ENCODE results near the gene PADI1. TPM values are rescaled to one million over a fixed set of nuclear protein-coding genes. Genes with fewer than 3 reads are reported as not detected.

The PADI1 gene
- total RNA-seq, 1 donor from 2014 or later = 40.0 TPM

DNA sequence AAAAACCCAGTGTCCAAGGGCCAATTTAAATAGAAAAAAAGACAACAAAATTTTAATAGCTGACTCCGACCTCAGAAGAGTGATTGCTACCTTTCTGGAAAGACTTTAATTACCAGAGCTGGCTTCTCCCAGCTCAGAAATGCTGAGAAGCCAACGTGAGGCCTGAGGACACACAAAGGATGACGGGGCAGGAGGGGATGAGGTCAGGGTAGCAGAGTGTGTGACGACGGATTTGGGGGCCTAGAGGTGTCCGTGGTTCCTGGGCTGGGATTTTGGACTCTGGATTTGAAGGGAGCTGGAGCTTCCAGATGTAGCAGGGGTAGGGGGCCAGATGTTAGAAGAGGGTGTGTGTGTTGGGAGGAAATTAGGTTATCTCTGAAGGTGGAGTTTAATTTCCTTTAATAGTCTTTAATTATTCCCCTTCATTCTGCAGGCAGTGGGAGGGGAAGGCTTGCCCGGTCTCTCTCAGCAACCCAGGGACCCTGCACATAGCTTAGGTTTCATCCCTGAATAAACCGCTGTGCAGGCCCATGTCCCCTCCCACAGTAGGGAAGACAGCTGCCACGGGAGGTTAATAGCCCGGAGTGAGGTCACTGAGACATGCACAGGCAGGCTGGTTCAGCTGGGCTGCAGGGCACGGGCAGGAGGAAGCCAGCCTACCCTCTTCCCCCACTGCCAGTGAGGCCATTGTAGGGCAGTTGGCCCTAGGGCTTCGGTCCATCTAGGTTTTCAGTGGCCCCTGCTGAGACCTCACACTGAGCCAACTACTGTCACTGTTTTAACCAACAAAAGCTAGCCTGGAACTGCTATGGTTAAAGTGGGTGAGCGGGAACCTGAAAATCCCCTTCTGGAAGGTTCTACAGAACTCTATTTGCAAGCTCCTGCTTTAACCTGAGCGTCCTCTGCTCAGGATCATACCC lies 40.2 kb downstream of the PADI1 start:
- peak; percentile 29 for ATAC-seq

DNA sequence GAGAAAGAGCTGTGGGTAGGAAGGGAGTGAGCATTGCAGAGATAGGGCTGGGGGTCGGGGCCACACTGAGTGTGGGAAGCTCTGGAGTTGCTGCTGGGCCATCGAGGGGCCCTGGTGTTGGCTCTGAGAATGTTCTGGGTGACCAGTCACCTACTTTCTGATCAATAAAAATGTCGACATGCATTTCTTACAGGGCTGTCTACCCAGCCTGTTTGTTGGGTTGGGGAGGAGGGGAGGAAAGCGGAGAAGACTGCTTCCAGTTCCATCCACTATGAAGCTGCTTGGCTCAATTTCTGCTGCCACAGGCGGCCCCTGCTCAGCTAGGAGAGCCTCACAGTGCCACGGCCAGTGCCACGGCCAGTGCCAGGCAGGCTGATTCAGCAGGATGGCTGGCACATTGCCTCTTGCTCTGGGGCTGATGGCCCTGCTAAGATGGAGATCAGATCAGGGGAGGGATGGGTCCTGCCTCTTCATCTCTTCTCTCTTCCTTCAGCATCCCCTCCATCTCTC lies 40.9 kb downstream of the PADI1 start:
- ATAC-seq = no peak

DNA sequence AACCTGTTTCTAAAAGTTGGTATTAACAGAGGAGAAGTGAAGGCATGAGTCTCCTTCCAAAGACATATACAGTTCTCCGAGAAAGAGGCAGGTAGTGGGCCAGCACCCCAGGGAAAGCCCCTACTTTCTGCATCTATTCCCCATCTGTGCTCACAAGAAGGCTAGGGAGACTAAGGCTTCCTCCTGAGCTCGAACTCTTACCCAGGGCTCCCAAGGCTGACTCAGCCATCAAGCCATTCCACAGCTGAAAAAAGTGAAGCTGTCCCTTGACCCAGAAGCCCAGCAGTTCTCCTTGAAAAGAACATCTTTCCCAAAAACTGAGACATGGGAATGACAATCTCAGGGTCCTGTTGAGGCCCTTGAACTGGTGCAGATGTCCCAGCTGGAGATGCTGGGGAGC lies 42.0 kb downstream of the PADI1 start:
- no peak for ATAC-seq

DNA sequence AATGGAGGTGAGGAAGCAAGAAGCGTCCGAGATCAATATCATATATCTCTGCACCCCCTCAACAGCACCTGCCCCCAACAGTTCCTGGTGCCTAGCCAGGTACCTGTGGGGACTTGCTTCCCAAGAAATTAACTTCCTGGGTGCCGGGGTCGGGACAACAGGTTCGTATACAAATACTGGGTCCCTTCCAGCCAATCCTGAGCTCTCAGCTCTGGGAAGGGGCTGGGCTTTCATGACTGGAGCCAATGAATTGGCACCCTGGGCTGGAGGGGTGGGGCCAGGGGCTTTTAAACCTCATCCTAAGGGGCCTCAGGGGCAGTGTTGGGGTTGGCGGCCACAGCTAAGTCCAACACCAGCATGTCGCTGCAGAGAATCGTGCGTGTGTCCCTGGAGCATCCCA lies 43.9 kb downstream of the PADI1 start, which contains the start of gene PADI3:
Gene PADI3 (plus strand): TSS at position 318 of the 400 bp plus-strand sequence. CDS start 40 bp downstream, at position 358.
- ATAC-seq = no peak

DNA sequence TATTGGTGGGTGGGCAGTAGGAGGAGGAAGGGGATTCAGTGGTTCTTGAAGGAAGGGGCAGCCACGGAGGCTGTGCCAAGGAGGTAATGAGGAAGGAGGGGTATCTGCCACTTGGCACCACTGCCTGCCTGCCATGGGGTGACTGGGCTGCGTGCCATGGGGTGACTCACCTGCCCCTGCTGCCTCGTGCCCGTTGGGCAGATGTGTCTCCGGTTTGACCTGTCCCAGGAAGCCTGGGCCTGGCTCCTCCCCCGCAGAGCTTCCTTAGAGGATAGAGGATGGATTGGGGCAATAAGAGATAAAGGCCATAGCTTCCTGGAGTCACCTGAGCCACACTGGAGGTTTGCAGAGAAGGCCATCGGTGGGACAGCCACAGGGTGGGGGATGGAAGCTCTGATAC lies 45.7 kb downstream of the PADI1 start:
- peak; percentile 86 for ATAC-seq

DNA sequence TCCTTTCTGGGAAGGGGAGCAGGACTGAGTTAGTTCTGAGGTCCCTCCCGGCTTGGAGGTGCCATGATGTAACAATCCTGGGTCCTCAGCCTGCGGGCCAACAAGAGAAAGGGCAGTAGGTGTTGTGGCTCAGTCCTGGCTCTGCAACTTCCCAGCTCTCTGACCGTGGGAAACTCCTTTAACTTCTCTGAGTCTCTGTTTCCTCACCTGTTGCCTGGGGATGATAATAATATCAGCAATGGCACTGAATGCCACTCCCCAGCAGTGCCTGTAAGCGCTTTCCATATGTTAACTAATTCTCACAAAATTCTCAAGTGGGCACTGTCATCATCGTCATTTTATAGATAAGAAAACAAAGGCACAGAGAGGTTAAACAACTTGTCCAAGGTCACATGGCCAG lies 46.3 kb downstream of the PADI1 start:
- ATAC-seq = no peak

DNA sequence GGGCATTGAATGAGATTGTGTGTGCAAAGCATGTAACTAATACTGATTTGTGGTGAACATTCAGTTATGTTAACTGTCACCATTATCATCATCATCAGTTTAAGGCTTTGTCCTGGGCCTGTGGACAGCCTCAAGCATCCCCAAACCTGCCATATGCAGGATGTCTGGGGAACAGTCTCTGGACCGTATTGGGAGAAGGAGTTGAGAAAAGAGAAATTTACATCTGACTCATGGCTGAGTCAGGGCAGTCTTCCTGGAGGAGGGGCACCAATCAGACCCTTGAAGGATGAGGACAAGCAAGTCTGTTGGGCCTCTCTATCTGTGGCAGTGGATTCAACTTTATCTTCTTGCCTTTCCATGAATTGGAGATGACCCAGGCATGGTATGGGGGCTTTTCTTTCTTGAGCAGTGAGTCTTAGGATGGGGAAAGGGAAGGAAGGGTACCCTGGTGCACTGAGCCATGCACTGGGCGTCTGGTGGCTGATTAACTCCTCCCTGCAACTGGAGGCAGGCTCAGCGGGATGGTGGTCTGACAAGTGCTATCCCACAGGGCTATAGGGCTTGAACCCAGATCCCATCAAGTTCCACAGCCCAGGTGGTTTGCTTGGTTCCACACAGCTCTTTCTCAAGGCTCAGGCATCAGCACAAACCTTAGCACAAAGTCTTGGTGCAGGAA lies 46.9 kb downstream of the PADI1 start:
- peak; percentile 1 for ATAC-seq

DNA sequence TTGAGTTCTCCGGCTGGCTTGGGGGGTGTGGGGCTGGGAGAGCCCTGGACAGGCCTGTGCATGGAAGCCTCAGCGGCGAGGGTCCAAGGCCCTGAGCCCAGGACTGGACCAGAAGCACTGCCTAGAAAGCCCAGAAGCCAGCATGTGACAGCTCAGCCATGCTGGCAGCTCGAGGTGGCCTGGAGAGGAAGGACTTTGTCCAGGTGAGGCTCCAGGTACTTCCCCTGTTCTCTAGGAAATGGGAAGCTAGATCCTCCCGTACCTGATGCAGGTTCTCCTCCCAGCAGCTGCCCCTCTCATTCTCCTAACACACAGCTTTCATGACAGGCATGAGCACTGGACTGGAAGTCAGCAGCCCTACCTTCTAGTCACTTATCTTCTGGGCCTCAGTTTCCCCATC lies 50.4 kb downstream of the PADI1 start:
- ATAC-seq = no peak

DNA sequence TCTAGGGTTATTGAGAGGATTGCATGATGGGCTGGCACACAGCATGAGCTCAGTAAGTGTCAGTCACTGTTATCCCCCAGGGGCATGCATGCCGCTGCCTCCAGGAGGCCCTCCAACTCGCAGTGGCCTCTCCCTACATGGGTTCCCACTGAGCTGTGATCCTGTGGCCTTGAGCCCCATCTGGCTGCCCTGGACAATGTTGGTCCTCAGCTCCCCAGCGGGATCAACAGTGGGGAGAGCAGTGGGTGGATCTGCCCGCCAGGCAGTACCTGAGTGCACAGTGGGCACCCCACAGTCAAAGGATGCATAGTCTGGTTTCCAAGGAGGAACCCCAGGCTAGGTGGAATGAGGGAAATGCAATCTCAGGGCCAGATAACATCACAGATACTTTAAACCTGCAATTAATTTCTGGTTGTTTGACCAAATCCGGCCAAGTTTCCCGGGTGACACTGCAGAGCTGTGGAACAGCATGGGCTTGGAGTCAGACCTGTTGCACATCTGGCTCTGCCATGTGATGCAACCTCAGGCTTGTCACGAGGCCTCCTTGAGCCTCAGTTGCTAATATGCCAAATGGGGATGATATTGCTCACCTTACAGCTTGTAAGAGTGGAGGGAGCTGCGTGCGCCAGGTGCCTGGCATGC lies 53.3 kb downstream of the PADI1 start:
- peak; percentile 79 for ATAC-seq

DNA sequence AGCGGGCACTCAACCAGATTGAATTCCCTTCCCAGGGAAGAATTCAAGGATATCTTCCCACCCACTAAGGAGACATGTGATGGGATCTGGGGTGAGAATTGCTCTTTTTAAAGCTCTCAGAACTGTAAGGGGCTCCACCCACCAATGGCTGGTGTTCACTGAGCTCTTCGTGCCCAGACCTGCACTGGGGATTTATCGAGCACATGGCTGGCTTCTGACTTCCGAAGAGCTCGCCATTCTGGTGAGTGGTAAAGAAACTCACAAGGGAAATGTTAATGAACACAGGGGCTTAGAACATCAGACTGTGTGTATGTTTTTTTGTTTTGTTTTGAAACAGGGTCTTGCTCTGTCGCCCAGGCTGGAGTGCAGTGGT lies 53.8 kb downstream of the PADI1 start:
- ATAC-seq = peak; percentile 65

DNA sequence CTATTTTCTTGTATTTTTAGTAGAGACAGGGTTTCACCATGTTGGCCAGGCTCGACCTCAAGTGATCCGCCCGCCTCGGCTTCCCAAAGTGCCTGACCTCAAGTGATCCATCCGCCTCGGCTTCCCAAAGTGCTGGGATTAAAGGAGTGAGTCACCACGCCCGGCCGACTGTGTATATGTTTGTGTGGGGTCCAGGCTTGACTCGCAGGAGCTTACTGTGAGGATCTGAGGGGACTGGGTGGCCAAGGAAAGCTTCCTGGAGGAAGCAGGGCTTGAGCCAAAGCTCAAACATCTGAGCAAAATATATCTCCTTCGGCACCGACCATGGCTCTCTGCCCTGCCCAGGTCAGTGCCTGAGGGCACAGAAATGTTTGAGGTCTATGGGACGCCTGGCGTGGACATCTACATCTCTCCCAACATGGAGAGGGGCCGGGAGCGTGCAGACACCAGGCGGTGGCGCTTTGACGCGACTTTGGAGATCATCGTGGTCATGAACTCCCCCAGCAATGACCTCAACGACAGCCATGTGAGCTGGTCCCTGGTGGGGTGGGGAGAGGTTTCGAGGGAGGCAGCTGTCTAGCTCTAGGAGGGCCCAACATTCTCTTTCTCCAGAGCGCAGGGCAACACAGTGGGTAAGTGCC lies 54.4 kb downstream of the PADI1 start:
- no peak for ATAC-seq

DNA sequence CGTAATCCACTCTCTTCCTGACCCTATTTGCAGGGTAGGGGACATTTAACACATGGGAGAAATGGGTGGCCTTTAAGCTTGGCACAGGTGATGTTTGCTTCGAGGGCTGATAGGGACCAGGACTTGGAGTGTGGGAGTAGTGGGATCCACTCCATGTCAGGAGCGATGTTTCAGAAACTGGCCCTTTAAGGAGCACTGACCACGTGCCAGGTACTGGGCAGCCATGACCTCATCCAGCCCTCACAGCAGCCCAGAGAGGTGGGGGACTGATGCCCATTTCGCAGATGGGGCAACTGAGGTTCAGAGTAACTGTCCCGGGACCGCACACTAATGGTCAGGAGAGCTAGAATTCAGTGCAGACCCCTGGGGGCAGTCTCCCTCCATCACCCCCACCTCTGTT lies 55.3 kb downstream of the PADI1 start:
- ATAC-seq = no peak

DNA sequence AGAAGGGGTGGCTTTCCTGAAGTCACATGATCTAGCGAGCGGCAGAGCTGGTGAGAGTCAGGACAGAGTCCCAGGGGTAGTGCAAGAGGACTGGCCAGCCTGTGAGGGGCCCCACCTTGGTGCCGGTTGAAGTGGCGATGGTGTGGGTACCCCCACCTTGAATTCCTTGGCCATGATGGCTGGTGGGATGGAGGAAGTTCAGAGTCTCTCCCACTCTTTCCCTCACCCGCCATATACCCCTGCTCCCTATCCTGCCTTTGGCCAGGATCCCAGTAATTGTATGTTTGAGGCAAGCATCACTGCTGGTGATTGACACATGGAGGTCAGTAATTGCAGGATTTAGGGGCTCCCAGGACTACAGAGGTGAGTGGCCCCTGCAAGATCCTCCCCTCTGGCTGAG lies 55.8 kb downstream of the PADI1 start:
- no peak for ATAC-seq

DNA sequence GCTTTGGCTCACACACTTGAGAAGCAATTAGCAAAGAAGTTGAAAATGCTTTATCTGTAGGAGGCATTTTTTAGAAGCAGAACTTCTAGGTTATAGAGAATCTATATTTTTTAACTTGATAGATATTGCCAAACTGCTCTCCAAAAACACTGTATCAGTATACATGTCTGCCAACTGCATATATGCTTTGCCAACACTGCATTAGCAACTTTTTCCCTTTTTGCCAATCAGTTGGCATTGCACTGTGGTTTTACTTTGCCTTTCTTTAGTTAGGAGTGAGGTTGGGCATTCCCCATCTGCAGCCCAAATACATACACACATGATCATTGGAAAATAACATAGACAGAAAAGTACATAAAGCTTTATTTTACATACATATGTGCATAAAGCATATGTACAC lies 59.0 kb downstream of the PADI1 start:
- no peak for ATAC-seq

DNA sequence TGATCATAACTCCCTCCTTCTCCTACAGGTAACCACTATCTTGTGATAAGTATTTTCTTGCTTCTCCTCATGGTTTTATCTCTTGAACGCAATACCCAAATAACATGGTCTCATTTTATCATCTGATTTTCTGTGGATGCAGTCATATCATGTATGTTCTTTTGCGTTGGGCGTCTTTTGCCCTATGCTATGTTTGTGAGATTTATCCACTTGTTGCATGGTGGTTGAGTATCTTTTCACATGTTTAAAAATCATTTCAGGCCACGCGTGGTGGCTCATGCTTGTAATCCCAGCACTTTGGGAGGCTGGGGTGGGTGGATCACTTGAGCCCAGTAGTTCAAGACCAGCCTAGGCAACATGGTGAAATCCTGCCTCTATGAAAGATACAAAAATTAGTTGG lies 59.5 kb downstream of the PADI1 start:
- ATAC-seq = no peak

DNA sequence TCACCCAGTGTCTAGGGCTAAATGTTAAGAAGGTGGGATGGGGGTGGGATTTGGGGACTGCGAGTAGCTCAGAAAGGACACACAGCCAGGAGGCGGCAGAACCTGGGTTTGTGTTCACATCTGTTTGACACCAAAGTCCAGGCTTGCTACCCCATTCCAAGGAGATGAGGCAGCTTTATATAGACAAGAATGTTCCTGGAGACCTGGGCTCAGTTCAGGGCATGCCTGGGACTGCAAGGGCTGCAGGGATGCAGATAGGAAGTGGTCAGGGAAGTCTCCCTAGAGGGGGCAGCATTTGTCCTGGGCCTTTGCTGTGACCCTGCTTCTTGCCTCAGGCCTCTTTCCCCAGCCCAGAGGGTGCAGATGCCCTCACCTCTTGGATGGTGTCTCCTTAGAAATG lies 60.2 kb downstream of the PADI1 start:
- ATAC-seq = peak; percentile 9

DNA sequence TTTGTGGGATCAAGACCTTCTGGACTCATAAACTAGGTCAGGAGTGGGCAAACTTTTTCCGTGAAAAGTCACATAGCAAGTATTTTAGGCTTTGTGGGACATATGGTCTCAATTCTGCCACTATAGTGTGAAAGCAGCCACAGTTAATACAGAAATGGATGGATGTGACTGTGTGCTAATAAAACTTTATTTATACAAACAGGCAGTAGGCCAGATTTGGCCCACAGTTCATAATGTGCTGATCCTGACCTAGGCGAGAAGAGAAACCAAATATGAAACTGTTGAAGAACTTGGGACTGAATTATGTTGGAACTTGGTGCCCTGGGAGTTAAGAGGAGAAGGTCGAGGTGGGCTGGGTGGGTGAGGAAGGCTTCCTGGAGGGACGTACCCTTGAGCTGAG lies 61.0 kb downstream of the PADI1 start:
- ATAC-seq = no peak

DNA sequence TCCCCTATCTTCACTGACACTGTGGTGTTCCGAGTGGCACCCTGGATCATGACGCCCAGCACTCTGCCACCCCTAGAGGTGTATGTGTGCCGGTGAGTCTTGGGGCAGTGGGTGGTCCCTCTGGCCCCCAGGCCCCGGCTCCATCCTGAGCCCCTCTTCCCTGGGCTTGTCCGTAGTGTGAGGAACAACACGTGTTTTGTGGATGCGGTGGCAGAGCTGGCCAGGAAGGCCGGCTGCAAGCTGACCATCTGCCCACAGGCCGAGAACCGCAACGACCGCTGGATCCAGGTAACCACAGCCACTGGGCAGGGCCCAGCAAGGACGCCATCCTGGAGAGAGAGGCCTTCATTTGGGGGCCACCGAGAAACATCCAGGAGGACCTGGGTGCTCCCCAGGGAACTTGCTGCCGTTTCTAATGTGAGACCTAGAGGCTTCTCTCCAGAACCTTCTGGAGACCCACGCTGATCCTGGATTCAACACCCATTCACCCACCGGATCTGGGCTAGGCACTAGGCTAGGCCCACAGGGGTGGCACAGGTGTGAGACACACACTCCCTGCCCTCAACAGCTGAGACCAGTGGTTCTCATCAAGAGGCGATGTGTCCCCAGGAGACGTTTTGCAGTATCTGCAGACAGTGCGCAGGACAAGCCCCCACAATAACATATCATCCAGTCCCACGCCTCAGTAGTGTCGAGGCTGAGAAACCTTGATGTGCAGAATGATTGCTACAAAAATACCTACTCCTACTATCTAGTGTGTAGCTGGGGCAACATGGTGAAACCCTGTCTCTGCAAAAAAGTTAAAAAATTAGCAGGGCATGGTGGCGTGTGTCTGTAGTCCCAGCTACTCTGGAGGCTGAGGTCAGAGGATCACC lies 66.2 kb downstream of the PADI1 start:
- ATAC-seq = no peak

DNA sequence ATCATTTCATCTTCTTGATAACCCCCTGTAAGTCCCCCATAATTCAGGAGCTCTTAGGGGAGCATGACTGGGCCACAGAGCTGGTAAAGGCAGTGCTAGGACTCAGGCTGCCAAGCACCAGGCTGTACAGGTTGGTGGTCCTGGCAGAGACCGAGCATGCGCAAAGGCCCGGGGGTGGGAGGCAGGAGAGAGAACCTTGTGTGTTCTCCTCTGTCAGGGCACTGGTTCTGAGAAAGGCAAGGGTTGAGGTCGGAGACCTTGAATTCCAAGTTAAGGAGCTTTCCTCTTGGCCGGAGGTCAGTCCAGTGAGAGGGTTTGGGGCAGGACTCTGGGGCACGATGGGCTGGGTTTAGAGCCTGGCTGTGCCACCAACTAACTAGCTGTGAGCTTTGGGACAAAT lies 67.1 kb downstream of the PADI1 start:
- ATAC-seq = no peak

DNA sequence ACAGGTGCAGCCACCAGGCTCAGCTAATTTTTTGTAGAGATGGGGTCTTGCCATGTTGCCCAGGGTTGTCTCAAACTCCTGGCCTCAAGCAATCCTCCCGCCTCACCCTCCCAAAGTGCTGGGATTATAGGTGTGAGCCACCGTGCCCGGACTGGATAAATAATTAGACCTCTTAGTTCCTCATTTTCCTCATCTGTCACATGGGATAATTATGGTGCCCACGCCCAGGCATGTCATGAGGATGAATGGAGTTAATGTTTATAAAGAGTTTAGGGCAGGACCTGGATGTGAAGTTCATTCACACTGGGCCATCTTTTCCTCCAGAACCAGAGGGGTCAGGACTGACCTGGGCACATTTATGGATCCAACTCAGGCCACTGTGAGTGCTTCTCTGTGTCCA lies 67.7 kb downstream of the PADI1 start:
- peak; percentile 62 for ATAC-seq

DNA sequence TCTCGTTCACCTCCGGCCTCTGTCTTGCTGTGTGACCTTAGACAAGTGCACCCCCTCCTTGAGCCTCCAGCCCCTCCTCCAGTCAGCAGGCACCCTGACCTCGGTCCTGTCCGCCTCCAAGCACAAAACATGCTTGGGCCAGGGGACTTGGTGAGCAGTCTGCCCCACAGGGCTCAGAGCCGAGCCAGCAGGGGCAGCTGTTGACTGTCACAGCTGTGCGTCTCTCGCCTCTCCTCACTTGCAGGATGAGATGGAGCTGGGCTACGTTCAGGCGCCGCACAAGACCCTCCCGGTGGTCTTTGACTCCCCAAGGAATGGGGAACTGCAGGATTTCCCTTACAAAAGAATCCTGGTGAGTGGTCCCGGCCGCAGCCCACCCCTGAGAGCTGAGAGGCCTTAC lies 68.2 kb downstream of the PADI1 start:
- ATAC-seq = no peak

All from esophagus mucosa (tissue), 1 donor.